Measurements from ENCODE around the gene BICRAL. TPM values are rescaled to one million over a fixed set of nuclear protein-coding genes. Genes with fewer than 3 reads are reported as not detected.

BICRAL gene
- total and polyA plus RNA-seq, 2 experiments from 2014 or later = 2.1 to 6.3 TPM

- H3K4me1 ChIP-seq (ENCODE audit: insufficient read depth) = peaks cover 13% of the 10 kb centered on the region
- H2AFZ ChIP-seq = no peak overlapping the region
- no peaks in the 10 kb centered on the region for H3K27me3 ChIP-seq
- no peak overlapping the region for H3K4me3 ChIP-seq
- no peaks in the 10 kb centered on the region for H3K36me3 ChIP-seq (replicated peaks; ENCODE audit: insufficient read depth, low read depth)
- 90% methylated on average over 2 of the region's 2 CpGs for WGBS (ENCODE audit: low lambda C conversion rate, missing lambda C conversion rate)
- H3K27ac ChIP-seq = no peak overlapping the region
- H3K4me2 ChIP-seq = no peak overlapping the region
- peaks cover 25% of the 10 kb centered on the region for H3K79me2 ChIP-seq
- no peak for DNase-seq (ENCODE audit: low spot score)
- no peaks in the 10 kb centered on the region for H3K9me3 ChIP-seq (ENCODE audit: low read depth)
- no peaks in the 10 kb centered on the region for H3K9me2 ChIP-seq (replicated peaks; ENCODE audit: insufficient read depth)
- TF ChIP-seq CTCF (IDR thresholded peaks at IDR 0.05; ENCODE audit: poor library complexity) = no peak
- TF ChIP-seq EZH2 (IDR thresholded peaks at IDR 0.05; ENCODE audit: borderline replicate concordance) = no peak
- TF ChIP-seq EZH2phosphoT487 (IDR thresholded peaks at IDR 0.05; ENCODE audit: low read depth, severe bottlenecking, unreplicated experiment) = no peak
- H4K20me1 ChIP-seq (ENCODE audit: insufficient read depth, poor library complexity, severe bottlenecking) = no peaks in the 10 kb centered on the region
Measured at GRCh38 chr6:42777126-42777822, 4.6 kb upstream of the BICRAL start.

GRCh38 chr6:42778122-42778521 lies 3.7 kb upstream of the BICRAL start:
- TF ChIP-seq EZH2phosphoT487 (IDR thresholded peaks at IDR 0.05; ENCODE audit: low read depth, severe bottlenecking, unreplicated experiment) = no peak
- no peak for TF ChIP-seq EZH2 (IDR thresholded peaks at IDR 0.05; ENCODE audit: borderline replicate concordance)
- TF ChIP-seq CTCF (IDR thresholded peaks at IDR 0.05; ENCODE audit: poor library complexity) = no peak
- Histone ChIP-seq H3K27me3 (no peaks in the 10 kb centered on the region), H3K4me2 (no peak overlapping the region), H4K20me1 (ENCODE audit: insufficient read depth, poor library complexity, severe bottlenecking) (no peaks in the 10 kb centered on the region), H3K79me2 (peaks cover 25% of the 10 kb centered on the region), H3K4me3 (no peak overlapping the region), H3K36me3 (replicated peaks; ENCODE audit: insufficient read depth, low read depth) (no peaks in the 10 kb centered on the region), H3K9me2 (replicated peaks; ENCODE audit: insufficient read depth) (no peaks in the 10 kb centered on the region), H3K27ac (no peak overlapping the region), H2AFZ (no peak overlapping the region), H3K4me1 (ENCODE audit: insufficient read depth) (peaks cover 13% of the 10 kb centered on the region), H3K9me3 (ENCODE audit: low read depth) (no peaks in the 10 kb centered on the region)
- DNase-seq (ENCODE audit: low spot score) = no peak
- WGBS (ENCODE audit: low lambda C conversion rate, missing lambda C conversion rate) = 78% methylated on average over 2 of the region's 2 CpGs

GRCh38 chr6:42779521-42779920 lies 2.3 kb upstream of the BICRAL start:
- no peak overlapping the region for H3K4me3 ChIP-seq
- no peaks in the 10 kb centered on the region for H3K9me3 ChIP-seq (ENCODE audit: low read depth)
- 94% methylated on average over 6 of the region's 6 CpGs for WGBS (ENCODE audit: low lambda C conversion rate, missing lambda C conversion rate)
- DNase-seq (ENCODE audit: low spot score) = no peak
- no peaks in the 10 kb centered on the region for H3K27me3 ChIP-seq
- H3K27ac ChIP-seq = no peak overlapping the region
- no peaks in the 10 kb centered on the region for H3K9me2 ChIP-seq (replicated peaks; ENCODE audit: insufficient read depth)
- TF ChIP-seq EZH2phosphoT487 (IDR thresholded peaks at IDR 0.05; ENCODE audit: low read depth, severe bottlenecking, unreplicated experiment) = no peak
- no peak for TF ChIP-seq CTCF (IDR thresholded peaks at IDR 0.05; ENCODE audit: poor library complexity)
- TF ChIP-seq EZH2 (IDR thresholded peaks at IDR 0.05; ENCODE audit: borderline replicate concordance) = no peak
- no peak overlapping the region for H3K4me2 ChIP-seq
- H3K79me2 ChIP-seq = peaks cover 39% of the 10 kb centered on the region
- no peak overlapping the region for H2AFZ ChIP-seq
- H3K4me1 ChIP-seq (ENCODE audit: insufficient read depth) = peaks cover 14% of the 10 kb centered on the region
- H3K36me3 ChIP-seq (replicated peaks; ENCODE audit: insufficient read depth, low read depth) = no peaks in the 10 kb centered on the region
- H4K20me1 ChIP-seq (ENCODE audit: insufficient read depth, poor library complexity, severe bottlenecking) = no peaks in the 10 kb centered on the region
